ENCODE measurements around the gene NFKB1.
"Not testable (repeated sequence)": the region's sequence is repeated elsewhere in the genome, so short reads cannot be mapped to it uniquely, and the experiment has no call there.

NFKB1 gene

DNA sequence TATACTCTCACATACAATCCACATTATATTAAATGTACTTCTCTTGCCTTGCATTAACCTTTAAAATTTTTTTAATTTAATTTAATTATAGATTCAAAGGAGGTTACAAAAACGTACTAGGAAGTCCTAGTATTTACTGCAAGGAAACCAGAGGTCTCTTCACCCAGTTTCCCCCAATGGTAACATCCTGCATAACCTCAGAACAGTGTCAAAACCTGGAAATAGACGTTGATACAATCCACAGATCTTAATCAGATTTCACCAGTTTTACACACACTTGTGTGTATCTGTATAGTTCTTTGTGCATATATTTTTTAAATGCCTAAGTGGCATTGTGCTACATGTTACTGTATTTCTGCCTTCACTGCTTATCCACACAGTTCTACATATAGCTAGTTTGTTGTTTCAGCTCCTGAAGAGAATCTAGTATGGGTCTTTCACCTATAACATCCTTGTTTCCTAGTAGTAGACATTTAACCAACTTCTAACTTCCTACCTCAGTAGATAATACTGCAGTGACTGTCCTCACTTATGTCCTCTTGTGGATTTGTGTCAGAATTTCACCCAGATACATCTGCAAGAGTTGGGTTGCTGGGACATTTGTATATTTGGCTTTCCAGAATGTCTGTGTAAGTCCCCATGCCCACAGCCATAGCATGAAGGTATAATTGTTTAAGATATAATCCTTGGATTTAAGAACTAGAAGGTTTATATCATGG is 103.2 kb downstream of the NFKB1 start:
- DNase-seq = no peak

DNA sequence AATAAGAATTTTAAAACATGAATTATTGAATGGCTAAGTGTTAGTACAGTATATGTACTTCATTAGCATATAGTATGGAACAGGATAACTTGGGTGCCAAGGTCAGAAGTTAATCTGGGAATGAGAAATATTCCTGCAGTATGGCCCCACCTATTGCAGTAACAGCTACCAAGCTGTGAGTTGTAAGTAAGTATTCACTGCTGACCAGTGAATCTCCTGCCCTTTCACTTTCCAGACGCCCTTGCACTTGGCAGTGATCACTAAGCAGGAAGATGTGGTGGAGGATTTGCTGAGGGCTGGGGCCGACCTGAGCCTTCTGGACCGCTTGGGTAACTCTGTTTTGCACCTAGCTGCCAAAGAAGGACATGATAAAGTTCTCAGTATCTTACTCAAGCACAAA is 105.1 kb downstream of the NFKB1 start:
- no peak for DNase-seq

DNA sequence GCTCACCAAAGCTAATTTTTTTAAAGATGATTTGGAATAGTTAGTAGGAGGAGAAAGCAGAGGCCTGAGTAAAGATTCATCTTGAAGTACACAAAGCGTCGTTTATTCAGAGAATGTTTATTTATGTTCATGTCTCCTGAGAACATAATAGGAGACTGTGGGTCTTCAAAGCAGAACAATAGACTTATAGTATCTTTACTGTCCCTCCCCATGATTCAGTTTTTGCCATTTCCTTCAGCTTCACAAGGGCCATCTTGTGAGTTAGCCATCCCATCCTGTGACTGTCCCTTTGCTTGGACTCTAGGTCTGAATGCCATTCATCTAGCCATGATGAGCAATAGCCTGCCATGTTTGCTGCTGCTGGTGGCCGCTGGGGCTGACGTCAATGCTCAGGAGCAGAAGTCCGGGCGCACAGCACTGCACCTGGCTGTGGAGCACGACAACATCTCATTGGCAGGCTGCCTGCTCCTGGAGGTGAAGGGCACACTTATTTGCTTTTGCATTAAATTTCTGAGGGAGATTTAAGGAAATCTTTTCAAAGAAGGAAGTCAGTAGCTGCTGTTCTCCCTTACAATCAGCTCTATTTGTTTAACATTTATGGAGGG is 105.8 kb downstream of the NFKB1 start:
- DNase-seq = no peak

DNA sequence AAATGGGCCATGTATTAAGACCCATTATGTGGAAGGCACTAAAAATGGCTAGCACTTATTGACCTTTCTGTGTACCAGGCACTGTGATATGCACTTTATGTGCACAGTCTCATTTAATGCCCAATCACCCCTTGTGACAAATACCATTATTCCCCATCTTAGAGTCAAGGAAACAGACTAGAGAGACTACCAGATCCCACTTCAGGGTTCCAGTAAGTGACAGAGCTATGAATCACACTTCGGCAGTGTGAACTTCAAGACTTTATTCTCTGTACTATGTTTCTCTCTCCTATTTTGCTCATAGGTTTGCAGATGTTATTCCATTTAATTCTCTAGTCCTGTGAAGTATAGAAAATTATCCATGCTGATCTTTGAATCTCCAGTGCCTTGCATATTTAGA is 107.0 kb downstream of the NFKB1 start:
- DNase-seq = no peak

DNA sequence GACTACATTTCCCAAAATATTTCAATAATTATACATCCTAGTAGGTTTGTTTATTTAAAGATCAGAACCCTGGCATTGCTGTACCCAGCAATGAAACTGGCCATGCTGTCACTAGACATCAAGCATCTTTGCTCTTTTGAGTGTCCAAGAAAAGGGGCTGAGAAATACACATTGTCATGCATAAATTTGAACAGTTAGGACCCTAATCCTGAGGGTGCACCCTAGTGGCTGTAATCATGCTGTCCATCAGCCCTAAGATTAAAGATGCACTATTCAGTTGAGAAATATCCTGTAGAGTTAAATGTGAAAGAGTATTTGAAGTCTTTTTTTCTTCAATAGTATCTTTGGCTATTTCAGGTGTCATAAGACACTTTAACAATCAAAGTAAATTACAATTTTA is 108.8 kb downstream of the NFKB1 start:
- no peak for DNase-seq

DNA sequence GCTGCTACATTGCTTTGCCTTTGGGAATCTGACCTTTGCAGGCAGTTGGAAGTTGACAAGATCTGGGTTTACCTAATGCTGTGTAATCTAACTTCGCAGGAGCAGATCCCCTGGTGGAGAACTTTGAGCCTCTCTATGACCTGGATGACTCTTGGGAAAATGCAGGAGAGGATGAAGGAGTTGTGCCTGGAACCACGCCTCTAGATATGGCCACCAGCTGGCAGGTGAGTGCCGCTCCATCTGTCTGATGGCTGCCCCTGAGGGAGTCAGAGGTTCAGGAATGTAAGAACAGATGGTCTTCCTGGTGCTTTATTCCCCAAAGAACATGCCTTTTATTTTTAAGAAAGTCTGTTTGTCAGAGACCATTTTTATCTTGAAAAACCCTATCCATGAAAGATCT is 109.3 kb downstream of the NFKB1 start:
- no peak for DNase-seq

DNA sequence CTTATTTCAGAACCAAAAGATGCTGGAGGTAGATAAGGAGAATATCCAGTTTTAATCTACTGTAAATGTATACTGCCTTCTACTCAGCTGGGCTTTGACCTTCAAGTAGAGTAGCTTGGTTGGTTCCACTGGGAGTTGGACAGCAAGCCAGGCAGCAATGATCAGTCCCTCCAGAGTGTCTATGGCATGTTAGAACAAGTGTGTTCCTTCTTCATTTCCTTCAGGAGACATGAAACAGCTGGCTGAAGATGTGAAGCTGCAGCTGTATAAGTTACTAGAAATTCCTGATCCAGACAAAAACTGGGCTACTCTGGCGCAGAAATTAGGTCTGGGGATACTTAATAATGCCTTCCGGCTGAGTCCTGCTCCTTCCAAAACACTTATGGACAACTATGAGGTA is 111.1 kb downstream of the NFKB1 start:
- DNase-seq = no peak

DNA sequence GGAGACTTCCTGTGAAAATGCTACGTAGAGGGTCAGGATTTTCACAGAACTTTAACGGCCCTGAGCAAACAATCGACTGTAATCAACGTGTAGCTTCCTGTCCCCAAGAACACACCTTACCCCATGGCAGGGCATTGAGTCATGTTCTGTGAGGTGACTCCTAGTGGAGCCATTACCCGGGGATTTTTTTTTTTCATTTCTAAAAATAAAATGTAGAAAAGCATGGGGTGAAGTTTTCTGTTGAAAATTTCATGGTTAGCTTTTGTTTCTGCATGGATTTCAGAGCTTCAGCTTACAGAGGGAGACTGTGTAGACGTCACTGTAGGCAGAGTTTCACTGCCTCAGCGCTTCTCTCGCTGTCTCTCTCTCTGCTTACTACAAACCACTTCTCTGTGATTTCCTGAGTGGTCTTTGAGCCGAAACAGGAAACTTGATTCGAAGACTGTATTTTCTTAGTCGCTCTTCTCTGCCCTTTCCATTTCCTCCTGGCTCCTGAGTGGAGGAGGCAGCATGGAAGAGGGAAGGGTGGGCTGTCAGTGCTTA is 111.7 kb downstream of the NFKB1 start:
- DNase-seq = no peak

DNA sequence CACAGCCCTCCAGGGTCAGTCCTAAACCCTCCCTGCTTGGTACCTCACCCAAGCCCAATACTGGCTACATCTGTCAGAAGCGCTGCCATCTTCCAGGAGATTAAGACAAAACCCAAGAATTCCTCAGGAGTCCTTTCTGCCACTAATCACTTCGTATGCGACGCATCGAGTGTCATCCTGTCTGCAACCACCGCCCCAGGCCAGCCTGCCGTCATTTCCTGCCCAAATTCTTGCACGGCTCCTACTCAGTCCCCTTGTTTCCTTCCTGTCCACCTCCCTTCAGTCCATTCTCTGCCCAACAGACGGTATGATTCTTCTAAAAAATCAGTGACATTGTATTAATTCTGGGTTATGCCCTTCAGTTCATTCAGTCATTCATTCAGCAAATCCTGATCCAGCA is 113.6 kb downstream of the NFKB1 start:
- DNase-seq = no peak

DNA sequence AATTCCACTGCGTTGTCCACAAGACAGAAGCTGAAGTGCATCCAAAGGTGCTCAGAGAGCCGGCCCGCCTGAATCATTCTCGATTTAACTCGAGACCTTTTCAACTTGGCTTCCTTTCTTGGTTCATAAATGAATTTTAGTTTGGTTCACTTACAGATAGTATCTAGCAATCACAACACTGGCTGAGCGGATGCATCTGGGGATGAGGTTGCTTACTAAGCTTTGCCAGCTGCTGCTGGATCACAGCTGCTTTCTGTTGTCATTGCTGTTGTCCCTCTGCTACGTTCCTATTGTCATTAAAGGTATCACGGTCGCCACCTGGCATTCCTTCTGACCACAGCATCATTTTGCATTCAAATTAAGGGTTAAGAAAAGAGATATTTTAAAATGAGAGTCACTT is 115.5 kb downstream of the NFKB1 start:
- no peak for DNase-seq

DNA sequence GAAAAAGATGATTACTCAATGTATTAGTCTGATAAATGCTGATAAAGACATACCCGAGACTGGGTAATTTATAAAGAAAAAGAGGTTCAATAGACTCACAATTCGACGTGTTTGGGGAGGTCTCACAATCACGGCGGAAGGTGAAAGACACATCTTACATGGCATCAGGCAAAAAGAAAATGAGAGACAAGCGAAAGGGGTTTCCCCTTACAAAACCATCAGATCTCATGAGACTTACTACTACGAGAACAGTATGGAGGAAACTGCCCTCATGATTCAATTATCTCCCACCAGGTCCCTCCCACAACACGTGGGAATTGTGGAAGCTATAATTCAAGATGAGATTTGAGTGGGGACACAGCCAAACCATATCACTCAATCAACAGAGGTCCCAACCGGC is 117.9 kb downstream of the NFKB1 start:
- not testable (repeated sequence) for DNase-seq

DNA sequence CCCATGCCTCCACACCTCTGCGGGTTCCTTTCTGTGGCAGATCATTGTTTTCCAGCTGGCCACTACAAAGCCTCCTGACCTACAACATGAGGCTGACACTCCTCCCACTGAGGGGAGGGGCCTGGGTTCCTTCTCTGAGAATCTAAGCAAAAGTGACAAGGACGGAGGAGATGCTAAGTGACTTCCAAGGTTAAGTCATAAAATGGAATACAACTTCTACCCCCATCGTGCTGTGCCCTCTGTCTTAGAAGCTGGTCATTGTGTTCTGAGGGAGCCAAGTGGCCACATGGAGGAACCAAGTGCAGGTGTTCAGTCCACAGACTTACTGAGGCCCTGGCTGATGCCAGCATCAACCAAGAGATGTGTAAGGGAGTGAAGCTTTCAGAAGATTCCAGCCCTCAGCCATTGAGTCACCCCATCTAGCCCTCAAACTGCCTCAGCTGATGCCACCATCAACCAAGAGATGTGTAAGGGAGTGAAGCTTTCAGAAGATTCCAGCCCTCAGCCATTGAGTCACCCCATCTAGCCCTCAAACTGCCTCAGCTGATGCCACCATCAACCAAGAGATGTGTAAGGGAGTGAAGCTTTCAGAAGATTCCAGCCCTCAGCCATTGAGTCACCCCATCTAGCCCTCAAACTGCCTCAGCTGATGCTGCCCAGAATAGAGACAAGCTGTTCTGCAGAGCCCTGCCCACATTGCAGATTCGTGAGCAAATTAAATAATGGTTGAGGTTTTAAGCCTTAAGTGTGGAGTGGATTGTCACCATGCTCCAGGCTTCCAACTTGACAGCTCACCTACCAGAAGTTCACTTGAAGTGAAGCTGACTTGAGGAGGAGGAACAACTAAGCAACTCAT is 118.8 kb downstream of the NFKB1 start:
- DNase-seq = not testable (repeated sequence)

DNA sequence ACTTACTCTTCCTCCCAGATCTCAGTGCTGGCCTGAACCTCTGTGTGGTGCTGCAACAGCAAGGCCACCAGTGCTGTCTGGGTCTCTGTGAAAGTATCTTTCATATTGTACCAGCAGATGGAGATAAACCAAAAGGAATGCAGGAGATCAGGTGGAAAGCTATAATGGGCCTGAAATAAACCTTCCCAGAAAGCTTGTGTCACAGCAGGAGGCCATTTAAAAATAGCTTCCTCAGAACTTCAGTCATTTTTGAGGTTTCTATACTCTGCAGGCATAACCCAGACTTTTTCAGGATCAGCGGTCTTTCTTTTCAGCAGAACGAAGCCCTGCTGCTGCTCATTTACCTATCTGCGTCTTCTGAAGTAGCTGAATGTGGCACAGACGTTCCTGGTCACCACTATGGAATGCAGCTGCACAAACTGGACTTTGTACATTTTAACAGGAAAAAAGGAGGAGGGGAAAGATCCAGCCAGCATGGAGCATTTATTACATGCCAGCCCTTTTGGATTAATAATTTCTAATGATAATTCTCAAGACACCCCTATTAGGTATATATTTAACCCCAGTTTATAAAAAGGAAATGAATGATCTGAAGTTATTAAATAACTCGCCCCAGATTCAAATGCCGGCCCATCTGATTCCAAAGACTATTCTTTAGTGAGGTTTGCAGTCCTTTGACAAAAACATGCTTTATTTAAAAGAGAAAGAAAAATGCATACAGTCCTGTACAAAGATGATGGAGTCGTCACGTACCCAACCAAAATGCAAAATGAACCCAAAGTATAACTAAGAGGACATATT is 119.7 kb downstream of the NFKB1 start:
- DNase-seq = no peak

DNA sequence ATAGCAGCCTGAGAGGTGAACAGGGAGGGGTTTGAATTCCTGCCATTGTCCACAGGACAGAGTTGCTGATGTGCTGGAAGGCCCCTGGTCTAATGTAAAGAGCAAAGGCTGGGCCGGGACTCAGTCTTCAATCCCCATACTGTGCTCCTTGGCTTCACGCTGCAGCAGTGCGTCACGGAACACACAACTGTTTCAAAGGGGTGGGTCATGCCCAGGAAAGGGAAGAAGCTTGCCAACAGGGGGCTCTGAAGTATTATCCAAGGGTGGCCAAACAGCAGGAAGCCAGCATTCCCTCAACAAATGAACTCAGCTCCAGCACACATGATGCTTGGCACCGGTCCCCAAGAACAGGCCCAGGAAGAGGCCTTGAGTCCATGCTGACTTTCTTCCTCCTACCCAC is 122.5 kb downstream of the NFKB1 start:
- DNase-seq = no peak

DNA sequence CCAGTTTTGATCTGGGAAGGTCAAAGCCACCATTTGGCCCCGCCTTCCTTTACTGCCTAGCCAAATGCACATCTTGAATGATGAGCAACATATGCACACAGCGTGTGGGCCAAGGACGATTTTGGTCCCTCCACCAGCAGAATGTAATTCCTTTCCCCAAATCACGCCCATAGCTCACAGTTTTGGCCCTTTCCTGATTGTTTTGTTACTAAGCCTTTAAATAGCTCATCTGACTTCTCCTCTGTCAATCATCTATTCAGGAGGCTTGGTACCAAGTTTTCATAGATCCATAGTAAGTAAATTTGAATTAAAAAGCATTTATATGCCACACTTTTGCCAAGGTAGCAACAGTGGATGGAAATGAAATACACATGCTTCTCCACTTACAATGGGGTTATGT is 123.3 kb downstream of the NFKB1 start:
- no peak for DNase-seq

DNA sequence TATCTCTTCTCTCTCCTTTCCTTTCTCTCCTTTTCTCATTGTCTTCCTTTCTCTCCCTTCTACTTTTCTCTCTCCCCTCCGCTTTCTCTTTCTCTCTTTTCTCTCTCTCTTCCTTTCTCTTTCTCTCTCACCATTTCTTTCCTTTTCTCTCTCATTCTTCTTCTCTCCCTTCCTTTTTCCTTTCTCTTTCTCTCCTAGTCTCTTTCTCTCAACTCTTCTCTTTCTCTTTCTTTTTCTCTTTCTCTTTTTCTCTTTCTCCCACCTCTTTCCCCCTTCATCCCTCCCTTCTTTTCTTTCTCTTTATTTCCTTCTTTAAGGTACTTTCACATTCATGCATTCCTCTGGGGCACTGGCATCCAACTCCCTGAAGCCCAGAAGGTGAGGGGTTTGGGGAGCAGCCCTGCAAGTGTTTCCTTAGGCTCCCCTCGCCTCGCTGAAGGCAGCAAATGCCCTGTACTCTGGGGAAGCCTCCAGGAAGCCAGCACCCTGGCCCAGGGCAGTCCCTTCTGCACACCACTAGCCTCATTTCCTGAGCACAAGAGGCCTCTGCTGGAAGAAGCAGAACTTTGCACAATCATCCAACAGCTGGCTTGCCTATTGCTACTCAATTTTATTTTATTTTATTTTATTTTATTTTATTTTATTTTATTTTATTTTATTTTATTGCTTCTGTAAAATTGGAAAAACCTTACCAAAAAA is 124.2 kb downstream of the NFKB1 start:
- DNase-seq = no peak

DNA sequence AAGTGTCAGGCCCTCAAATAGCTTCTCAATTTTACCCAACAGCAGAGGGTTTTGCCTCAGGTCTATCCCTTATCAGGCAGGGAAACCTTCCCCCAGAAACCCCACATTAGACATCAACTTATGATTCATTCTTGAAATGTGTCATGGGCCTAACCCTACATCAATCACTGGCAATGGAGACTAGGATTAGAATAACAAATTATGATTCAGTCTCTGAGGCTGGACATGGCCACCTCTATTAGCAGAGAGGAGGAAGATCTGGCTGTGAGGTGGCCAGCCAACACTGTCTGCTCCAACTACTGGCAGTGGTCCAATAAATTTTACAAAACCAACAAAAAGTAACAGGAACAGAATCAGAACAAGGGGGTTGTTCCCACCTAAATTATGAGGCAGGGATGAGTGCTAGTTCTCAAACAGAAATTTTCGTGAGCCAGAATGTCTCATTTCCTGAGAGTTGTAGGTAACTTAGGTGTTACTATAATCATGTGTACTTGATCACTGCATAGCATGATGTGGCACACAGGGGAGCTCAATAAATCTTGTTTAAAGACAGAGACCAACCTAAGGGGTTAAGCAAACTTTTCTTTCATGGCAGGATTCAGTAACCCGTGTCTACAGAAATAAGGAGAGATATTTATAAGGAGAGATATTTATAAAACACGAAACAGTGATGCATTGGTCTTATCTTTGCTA is 126.8 kb downstream of the NFKB1 start:
- no peak for DNase-seq

DNA sequence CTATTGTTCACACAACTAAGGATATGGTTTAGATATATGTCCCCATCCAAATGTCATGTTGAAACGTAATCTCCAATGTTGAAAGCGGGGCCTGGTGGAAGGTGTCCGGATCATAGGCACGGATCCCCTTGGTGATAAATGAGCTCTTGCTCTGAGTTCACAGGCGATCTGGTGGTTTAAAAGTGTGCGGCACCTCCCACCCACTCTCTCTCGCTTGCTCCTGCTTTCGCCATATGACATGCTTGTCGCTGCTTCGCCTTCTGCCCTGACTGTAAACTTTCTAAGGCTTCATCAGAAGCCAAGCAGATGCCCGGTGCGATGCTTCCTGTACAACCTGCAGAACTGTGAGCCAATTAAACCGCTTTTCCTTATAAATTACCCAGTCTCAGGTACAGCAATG is 128.5 kb downstream of the NFKB1 start:
- DNase-seq = no peak

DNA sequence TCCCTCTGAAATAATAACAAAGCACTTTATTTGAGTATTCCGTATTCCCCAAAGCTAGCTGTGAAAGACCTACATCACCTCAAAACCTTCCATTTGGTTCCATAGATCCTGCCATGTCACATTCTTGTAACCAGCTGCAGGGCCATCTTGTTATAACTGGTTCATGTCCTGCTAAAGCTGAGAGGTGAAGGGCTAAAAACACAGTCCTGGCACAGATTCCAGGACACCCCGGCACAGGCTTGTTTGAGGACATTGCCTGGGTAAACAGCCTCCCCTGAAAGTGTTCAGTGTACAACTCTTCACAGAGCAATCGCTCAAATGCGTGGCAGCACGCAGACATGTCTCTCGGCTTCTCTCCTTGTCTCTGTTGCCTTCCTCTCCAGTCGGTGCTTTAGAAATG is 130.5 kb downstream of the NFKB1 start:
- no peak for DNase-seq

DNA sequence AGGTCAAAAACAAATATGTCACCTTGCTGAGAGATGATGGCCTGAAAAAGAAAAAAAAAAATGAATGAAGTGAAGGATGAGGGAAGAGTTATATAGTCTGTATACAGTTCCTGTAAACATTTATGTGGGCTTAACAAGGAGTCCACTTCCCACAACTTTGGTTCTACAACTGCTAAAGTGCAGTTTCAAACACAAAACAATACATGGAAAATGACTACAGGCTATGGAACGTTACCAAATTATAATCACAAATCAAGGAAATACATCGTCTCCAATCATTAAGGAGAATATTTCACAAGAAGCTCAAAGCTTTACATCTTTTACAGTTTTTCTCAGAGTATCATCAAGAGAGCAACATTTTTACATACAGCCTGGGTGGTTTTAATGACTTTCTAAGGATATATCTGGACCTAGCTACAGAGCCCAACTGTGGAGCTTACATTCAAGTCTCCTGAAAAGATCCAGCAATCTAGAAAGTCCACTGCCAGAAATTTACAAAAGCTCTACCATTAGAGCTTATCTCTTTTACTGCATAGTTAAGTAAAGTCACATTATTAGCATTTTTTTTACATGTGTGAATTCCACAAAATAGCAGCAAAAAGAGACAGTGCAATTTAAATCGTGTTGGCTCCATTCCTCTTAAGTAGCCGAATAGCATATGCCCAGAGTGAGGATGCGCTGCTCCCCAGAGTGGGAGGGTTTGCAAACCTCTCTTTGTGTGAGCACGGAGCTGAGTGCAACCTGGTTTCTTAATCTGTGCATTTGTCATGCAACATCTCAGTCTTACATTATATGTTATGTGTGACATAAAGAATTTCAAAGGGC is 131.3 kb downstream of the NFKB1 start:
- DNase-seq = no peak

DNA sequence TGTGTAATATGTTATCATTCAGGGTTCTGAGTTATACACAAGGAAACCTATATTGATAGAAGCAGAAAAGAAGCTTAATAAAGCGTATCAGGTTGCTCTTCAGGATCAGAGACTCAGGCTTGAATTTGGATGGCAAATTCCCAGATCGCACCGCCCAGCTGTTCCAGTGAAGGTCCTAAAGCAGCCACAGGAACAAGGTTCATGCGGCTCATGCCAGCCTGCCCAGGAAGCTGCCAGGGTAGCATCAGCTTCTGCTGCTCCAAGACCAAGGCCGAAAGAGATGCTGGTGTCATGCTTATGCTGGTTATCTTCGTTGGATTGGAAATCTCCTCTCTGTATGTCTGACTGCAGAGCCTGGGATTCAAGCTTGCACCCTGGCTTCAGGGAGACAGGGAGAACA is 131.9 kb downstream of the NFKB1 start:
- no peak for DNase-seq

All from NCI-H1436 treated with DMSO at 0.1 percent for 48 hours (cell line).